IMR-90 (cell line): Measurements from ENCODE around the gene TPSAB1. TPM values are rescaled to one million over a fixed set of nuclear protein-coding genes. Genes with fewer than 3 reads are reported as not detected.

Experiments used
- ATAC-seq: fragments of 200-7000 bp; cut with Tn5 transposase; 2 replicates; pipeline ENCODE4 v1.9.1; 2020; ENCODE audit warnings: low read depth, mild to moderate bottlenecking, moderate library complexity
- BruUV-seq: library from RNA; stranded (reverse); fragments of 400-500 nt; replicated peaks from 2 replicates; lab custom pipeline; 2021; lab: Mats Ljungman, UMichigan
- CTCF ChIA-PET: fragments of 300-600 bp; formaldehyde crosslinking; extraction: SDS; loops from one replicate; lab custom pipeline; 2021; ENCODE audit warnings: antibody characterized with exemption; lab: Yijun Ruan, JAX
- POLR2A ChIA-PET: fragments of 300-600 bp; sonication (Branson Sonifier 250); formaldehyde crosslinking; loops from one replicate; lab custom pipeline; 2022; ENCODE audit warnings: antibody characterized with exemption; ENCODE audit not compliant: unreplicated experiment; lab: Charles Lee
- DNase-seq: peaks from one replicate; pipeline ENCODE4 v3.0.0; 2013
- H2AFZ ChIP-seq: replicated peaks from 2 replicates; pipeline ENCODE3; 2013; ENCODE audit warnings: low read length, mild to moderate bottlenecking; ENCODE audit not compliant: poor library complexity
- H2AK5ac ChIP-seq: 2 replicates; pipeline ENCODE4 v1.6.1; 2013; ENCODE audit warnings: low read depth, low read length, inconsistent platforms
- H2AK9ac ChIP-seq: replicated peaks from 2 replicates; pipeline ENCODE3; 2013; ENCODE audit warnings: mild to moderate bottlenecking, low read depth, low read length, moderate library complexity; ENCODE audit not compliant: poor library complexity
- H2BK120ac ChIP-seq: 2 replicates; pipeline ENCODE4 v1.6.1; 2013; ENCODE audit warnings: low read depth, low read length, inconsistent platforms
- H2BK15ac ChIP-seq: 3 replicates; pipeline ENCODE4 v1.6.1; 2013; ENCODE audit warnings: low read depth, low read length, inconsistent platforms
- H2BK20ac ChIP-seq: 2 replicates; pipeline ENCODE4 v1.6.1; 2013; ENCODE audit warnings: low read depth, mild to moderate bottlenecking, inconsistent platforms, low read length, moderate library complexity
- H2BK5ac ChIP-seq: 2 replicates; pipeline ENCODE4 v1.6.1; 2013; ENCODE audit warnings: mild to moderate bottlenecking, low read depth, low read length, inconsistent platforms; ENCODE audit not compliant: poor library complexity, severe bottlenecking
- H3K14ac ChIP-seq: replicated peaks from 2 replicates; pipeline ENCODE4 v1.6.1; 2013; ENCODE audit warnings: low read depth, low read length, inconsistent platforms
- H3K18ac ChIP-seq: 2 replicates; pipeline ENCODE4 v1.6.1; 2013; ENCODE audit warnings: low read depth, low read length, control low read depth
- H3K23ac ChIP-seq: 2 replicates; pipeline ENCODE4 v1.6.1; 2013; ENCODE audit warnings: low read depth, low read length, inconsistent platforms
- H3K27ac ChIP-seq: 2 replicates; pipeline ENCODE4 v1.5.1; 2013; ENCODE audit warnings: mild to moderate bottlenecking, control low read depth, low read length; ENCODE audit not compliant: insufficient read depth
- H3K27me3 ChIP-seq: 2 replicates; pipeline ENCODE4 v1.6.1; 2013; ENCODE audit warnings: low read length; ENCODE audit not compliant: control insufficient read depth, insufficient read depth
- H3K36me3 ChIP-seq: 2 replicates; pipeline ENCODE4 v1.6.1; 2013; ENCODE audit warnings: low read length, mixed read lengths; ENCODE audit not compliant: control insufficient read depth, insufficient read depth
- H3K4ac ChIP-seq: 2 replicates; pipeline ENCODE4 v1.6.1; 2013; ENCODE audit warnings: low read depth, low read length, inconsistent platforms
- H3K4me1 ChIP-seq: 2 replicates; pipeline ENCODE4 v1.6.1; 2013; ENCODE audit warnings: low read length, mixed read lengths; ENCODE audit not compliant: control insufficient read depth, insufficient read depth
- H3K4me2 ChIP-seq: 2 replicates; pipeline ENCODE4 v1.6.1; 2013; ENCODE audit warnings: low read depth, mild to moderate bottlenecking, control low read depth, low read length, moderate library complexity
- H3K4me3 ChIP-seq: 2 replicates; pipeline ENCODE4 v1.5.1; 2013; ENCODE audit warnings: low read depth, mild to moderate bottlenecking, control low read depth, low read length, moderate library complexity; ENCODE audit not compliant: insufficient read depth
- H3K56ac ChIP-seq: 2 replicates; pipeline ENCODE4 v1.6.1; 2013; ENCODE audit warnings: low read length, inconsistent platforms; ENCODE audit not compliant: insufficient read depth; ENCODE audit errors: extremely low read depth
- H3K79me1 ChIP-seq, 2 experiments: 2 replicates each; pipeline ENCODE4 v1.6.1; 2013; ENCODE audit warnings: low read length in 2 of 2, inconsistent platforms in 1 of 2, low read depth in 1 of 2
- H3K9ac ChIP-seq: 2 replicates; pipeline ENCODE4 v1.6.1; 2013; ENCODE audit warnings: low read depth, low read length, control low read depth
- H3K9me1 ChIP-seq: 2 replicates; pipeline ENCODE4 v1.6.1; 2013; ENCODE audit warnings: low read length, inconsistent platforms; ENCODE audit not compliant: insufficient read depth
- H3K9me3 ChIP-seq: 2 replicates; pipeline ENCODE4 v1.6.1; 2013; ENCODE audit warnings: low read length; ENCODE audit not compliant: control insufficient read depth, insufficient read depth
- H4K20me1 ChIP-seq: 2 replicates; pipeline ENCODE4 v1.6.1; 2013; ENCODE audit warnings: low read length, inconsistent platforms; ENCODE audit not compliant: insufficient read depth
- H4K5ac ChIP-seq: 2 replicates; pipeline ENCODE4 v1.6.1; 2013; ENCODE audit warnings: mild to moderate bottlenecking, low read depth, low read length, control low read depth
- H4K8ac ChIP-seq, 2 experiments: 2 replicates each; pipeline ENCODE4 v1.6.1; 2013; ENCODE audit warnings: low read depth in 2 of 2, low read length in 2 of 2, control low read depth in 1 of 2, inconsistent platforms in 1 of 2
- H4K91ac ChIP-seq: 2 replicates; pipeline ENCODE4 v1.6.1; 2013; ENCODE audit warnings: low read depth, low read length, inconsistent platforms; ENCODE audit not compliant: insufficient read depth
- MXI1 ChIP-seq: IDR thresholded peaks from 2 replicates; pipeline ENCODE4 v1.6.1; 2012; ENCODE audit warnings: low read depth, mild to moderate bottlenecking, low read length, moderate library complexity, borderline replicate concordance
- WGBS, 2 experiments: methylation state at CpG; one replicate each; pipeline versions ENCODE4 v1.1.5 to v1.1.7; 2013; ENCODE audit warnings: missing lambda C conversion rate in 2 of 2; ENCODE audit not compliant: insufficient read length in 1 of 2; ENCODE audit errors: extremely low coverage in 2 of 2; 5-methylcytosine and 5-hydroxymethylcytosine counted together
- dilution Hi-C: fragments of 300-500 bp; cut with HindIII; formaldehyde crosslinking; loops from one replicate; pipeline ENCODE4 v1.14.3; 2018; ENCODE audit warnings: low sequenced_read_pairs; ENCODE audit not compliant: unreplicated experiment
- in situ Hi-C: fragments of 300-500 bp; cut with MboI; formaldehyde crosslinking; loops from 3 replicates; pipeline ENCODE4 v1.14.3; 2019; ENCODE audit warnings: low sequenced_read_pairs, inconsistent platforms, mixed read lengths
- intact Hi-C: fragments of 100-400 bp; cut with micrococcal nuclease; formaldehyde crosslinking; loops from 2 replicates; pipeline ENCODE4 v1.10.0; 2022
- polyA plus RNA-seq, 3 experiments: library from polyadenylated mRNA; depleted of rRNA; stranded (reverse); fragments of >200 nt; gene quantifications; 2 replicates each; pipeline ENCODE4 v1.2.3, GENCODE V29; 2012; ENCODE audit warnings: low replicate concordance in 1 of 3
- total RNA-seq: library from RNA; depleted of rRNA; stranded (reverse); fragments of >200 nt; gene quantifications from 2 replicates; pipeline ENCODE4 v1.2.3, GENCODE V29; 2012

Gene TPSAB1
- total and polyA plus RNA-seq, 2 of the 4 experiments (the other 2 are of a cell fraction) = not detected

DNA sequence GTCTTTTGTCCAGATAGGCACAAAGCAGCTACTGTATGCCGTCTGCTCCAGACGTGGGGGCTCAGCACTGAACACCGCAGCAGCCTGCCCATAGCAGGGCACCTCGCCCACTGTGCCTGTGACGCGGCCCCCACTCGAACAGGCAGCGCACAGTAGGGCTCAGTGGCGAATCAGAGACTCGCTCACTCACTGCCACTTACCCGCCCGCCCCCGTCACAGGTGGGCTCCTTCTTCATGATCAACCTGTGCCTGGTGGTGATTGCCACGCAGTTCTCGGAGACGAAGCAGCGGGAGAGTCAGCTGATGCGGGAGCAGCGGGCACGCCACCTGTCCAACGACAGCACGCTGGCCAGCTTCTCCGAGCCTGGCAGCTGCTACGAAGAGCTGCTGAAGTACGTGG lies 39.1 kb upstream of the TPSAB1 start:
- in situ Hi-C loops = loop anchor here (25.0 kb wide), 1 partner anchor 389 kb away; the partner anchor contains the start of gene GNG13
- DNase-seq = no peak

More for the DNA sequence above, 39.1 kb upstream of the TPSAB1 start:
- Histone ChIP-seq H3K56ac (no peak overlapping the region), H3K4ac (no peak overlapping the region), H3K9ac (no peak overlapping the region), H2BK20ac (no peak overlapping the region), H3K4me1 (no peaks in the 10 kb centered on the region), H3K27me3 (no peaks in the 10 kb centered on the region), H2AK5ac (no peak overlapping the region), H2BK120ac (no peak overlapping the region), H3K23ac (no peak overlapping the region), H3K4me3 (no peak overlapping the region), H2AFZ (no peak overlapping the region), H4K20me1 (no peaks in the 10 kb centered on the region; the same call in 1 of the 2 replicates), H2BK5ac (no peak overlapping the region), H3K79me1 (no peaks in the 10 kb centered on the region), H4K5ac (no peak overlapping the region), H3K14ac (no peak overlapping the region), H3K36me3 (no peaks in the 10 kb centered on the region; the same call in 1 of the 2 replicates), H3K9me1 (no peaks in the 10 kb centered on the region), H2BK15ac (no peak overlapping the region), H3K18ac (no peak overlapping the region), H3K9me3 (no peaks in the 10 kb centered on the region), H4K91ac (no peak overlapping the region), H3K4me2 (no peak overlapping the region), H2AK9ac (no peak overlapping the region), H4K8ac (no peak overlapping the region), H3K27ac (no peak overlapping the region)
- no peak for ATAC-seq
- dilution Hi-C loops = no loop called here
- ChIA-PET CTCF (no interaction called here), POLR2A (no interaction called here)
- 85% methylated on average over 14 of the region's 25 CpGs; no CpG with 5 or more reads in 1 of the 2 experiments for WGBS, 2 experiments
- no TSS peak for BruUV-seq
- TF ChIP-seq MXI1 = no peak
- intact Hi-C loops = no loop called here
